Adipocyte (in vitro differentiated cells): Measurements from ENCODE around the gene DAPK1.
A peak's percentile ranks its signal among the peaks of the same experiment; 100 is the strongest.

Experiments
- DNase-seq: peaks from one replicate; pipeline ENCODE4 v3.0.0-alpha.2; 2015; ENCODE audit warnings: low read depth
- H3K27me3 ChIP-seq: replicated peaks from 2 replicates; pipeline ENCODE4 v1.7.0; 2013; ENCODE audit warnings: mild to moderate bottlenecking, low read length, moderate library complexity; ENCODE audit not compliant: control insufficient read depth, insufficient read depth
- H3K36me3 ChIP-seq: 2 replicates; pipeline ENCODE4 v1.7.0; 2013; ENCODE audit warnings: low read length, mild to moderate bottlenecking, moderate library complexity; ENCODE audit not compliant: control insufficient read depth, insufficient read depth, severe bottlenecking
- H3K4me1 ChIP-seq: 2 replicates; pipeline ENCODE4 v1.7.0; 2013; ENCODE audit warnings: mild to moderate bottlenecking, low read length, moderate library complexity; ENCODE audit not compliant: control insufficient read depth, insufficient read depth
- H3K4me3 ChIP-seq: 2 replicates; pipeline ENCODE4 v1.7.0; 2013; ENCODE audit warnings: mild to moderate bottlenecking, low read length, moderate library complexity
- H3K9ac ChIP-seq: 2 replicates; pipeline ENCODE4 v1.7.0; 2013; ENCODE audit warnings: mild to moderate bottlenecking, low read length, moderate library complexity
- H3K9me3 ChIP-seq: 2 replicates; pipeline ENCODE4 v1.7.0; 2013; ENCODE audit warnings: mild to moderate bottlenecking, low read length, moderate library complexity; ENCODE audit not compliant: control insufficient read depth

DAPK1 gene

GRCh38 chr9:87703636-87704276 is 206.1 kb downstream of the DAPK1 start:
- DNase-seq = no peak
- Histone ChIP-seq H3K4me1 (no peaks in the 10 kb centered on the region), H3K36me3 (peaks cover 23% of the 10 kb centered on the region), H3K4me3 (no peak overlapping the region), H3K9me3 (no peaks in the 10 kb centered on the region), H3K27me3 (no peaks in the 10 kb centered on the region), H3K9ac (no peak overlapping the region)

GRCh38 chr9:87704342-87704741 is 206.7 kb downstream of the DAPK1 start:
- H3K4me3 ChIP-seq = no peak overlapping the region
- no peak for DNase-seq
- H3K27me3 ChIP-seq = no peaks in the 10 kb centered on the region
- no peaks in the 10 kb centered on the region for H3K9me3 ChIP-seq
- no peaks in the 10 kb centered on the region for H3K4me1 ChIP-seq
- H3K9ac ChIP-seq = no peak overlapping the region
- H3K36me3 ChIP-seq = peaks cover 20% of the 10 kb centered on the region

GRCh38 chr9:87706066-87706739 is 208.5 kb downstream of the DAPK1 start:
- H3K9ac ChIP-seq = no peak overlapping the region
- no peaks in the 10 kb centered on the region for H3K9me3 ChIP-seq
- no peaks in the 10 kb centered on the region for H3K27me3 ChIP-seq
- H3K4me3 ChIP-seq = no peak overlapping the region
- H3K4me1 ChIP-seq = no peaks in the 10 kb centered on the region
- H3K36me3 ChIP-seq = peaks cover 20% of the 10 kb centered on the region
- no peak for DNase-seq

GRCh38 chr9:87707805-87708506 is 210.3 kb downstream of the DAPK1 start:
- no peak overlapping the region for H3K9ac ChIP-seq
- DNase-seq = no peak
- H3K36me3 ChIP-seq = peaks cover 18% of the 10 kb centered on the region
- H3K27me3 ChIP-seq = no peaks in the 10 kb centered on the region
- H3K9me3 ChIP-seq = no peaks in the 10 kb centered on the region
- H3K4me3 ChIP-seq = no peak overlapping the region
- H3K4me1 ChIP-seq = peaks cover 16% of the 10 kb centered on the region

- no peaks in the 10 kb centered on the region for H3K9me3 ChIP-seq
- no peak overlapping the region for H3K9ac ChIP-seq
- H3K4me1 ChIP-seq = peaks cover 20% of the 10 kb centered on the region
- H3K4me3 ChIP-seq = no peak overlapping the region
- peaks cover 15% of the 10 kb centered on the region for H3K36me3 ChIP-seq
- DNase-seq = no peak
- no peaks in the 10 kb centered on the region for H3K27me3 ChIP-seq
Measured at GRCh38 chr9:87708546-87708945, 210.9 kb downstream of the DAPK1 start.

- Histone ChIP-seq H3K4me3 (no peak overlapping the region), H3K36me3 (peaks cover 15% of the 10 kb centered on the region), H3K27me3 (no peaks in the 10 kb centered on the region), H3K4me1 (peaks cover 25% of the 10 kb centered on the region), H3K9ac (no peak overlapping the region), H3K9me3 (no peaks in the 10 kb centered on the region)
- DNase-seq = no peak
Measured at GRCh38 chr9:87708986-87709728, 211.5 kb downstream of the DAPK1 start.

- Histone ChIP-seq H3K4me1 (peaks cover 38% of the 10 kb centered on the region), H3K27me3 (no peaks in the 10 kb centered on the region), H3K9ac (no peak overlapping the region), H3K9me3 (no peaks in the 10 kb centered on the region), H3K4me3 (no peak overlapping the region), H3K36me3 (peaks cover 15% of the 10 kb centered on the region)
- no peak for DNase-seq
Measured at GRCh38 chr9:87710443-87710842, 212.8 kb downstream of the DAPK1 start.

- DNase-seq = peak; percentile 83
- Histone ChIP-seq H3K27me3 (no peaks in the 10 kb centered on the region), H3K36me3 (peaks cover 4% of the 10 kb centered on the region), H3K9me3 (no peaks in the 10 kb centered on the region), H3K4me3 (no peak overlapping the region), H3K4me1 (peaks cover 54% of the 10 kb centered on the region), H3K9ac (peak overlapping the region; percentile 82)
Measured at GRCh38 chr9:87711857-87712800, 214.5 kb downstream of the DAPK1 start.

GRCh38 chr9:87712801-87713277 is 215.2 kb downstream of the DAPK1 start:
- peak overlapping the region; percentile 15 for H3K4me3 ChIP-seq
- peaks cover 54% of the 10 kb centered on the region for H3K4me1 ChIP-seq
- no peaks in the 10 kb centered on the region for H3K36me3 ChIP-seq
- peak overlapping the region; percentile 82 for H3K9ac ChIP-seq
- DNase-seq = no peak
- H3K9me3 ChIP-seq = no peaks in the 10 kb centered on the region
- H3K27me3 ChIP-seq = no peaks in the 10 kb centered on the region

- Histone ChIP-seq H3K4me3 (peak overlapping the region; percentile 64), H3K9ac (peak overlapping the region; percentile 82), H3K36me3 (no peaks in the 10 kb centered on the region), H3K9me3 (no peaks in the 10 kb centered on the region), H3K27me3 (no peaks in the 10 kb centered on the region), H3K4me1 (peaks cover 54% of the 10 kb centered on the region)
- peak; percentile 92 for DNase-seq
Measured at GRCh38 chr9:87713278-87713987, 215.8 kb downstream of the DAPK1 start.
